HFF-Myc (cell line): ENCODE measurements around the gene ILK.

Experiments used
- DNase-seq: peaks from one replicate; pipeline ENCODE4 v3.0.0-alpha.2; 2011; ENCODE audit warnings: low read depth; ENCODE audit errors: extremely low read depth
- H3K4me3 ChIP-seq: replicated peaks from 2 replicates; pipeline ENCODE4 v1.5.1; 2011; ENCODE audit warnings: low read depth, mild to moderate bottlenecking, control low read depth, low read length
- TF ChIP-seq, protein P1 (sequence below): IDR thresholded peaks from 2 replicates; pipeline ENCODE4 v1.5.1; 2012; ENCODE audit warnings: mild to moderate bottlenecking, low read depth, low read length, control low read depth; ENCODE audit errors: missing control alignments

ILK gene

DNA sequence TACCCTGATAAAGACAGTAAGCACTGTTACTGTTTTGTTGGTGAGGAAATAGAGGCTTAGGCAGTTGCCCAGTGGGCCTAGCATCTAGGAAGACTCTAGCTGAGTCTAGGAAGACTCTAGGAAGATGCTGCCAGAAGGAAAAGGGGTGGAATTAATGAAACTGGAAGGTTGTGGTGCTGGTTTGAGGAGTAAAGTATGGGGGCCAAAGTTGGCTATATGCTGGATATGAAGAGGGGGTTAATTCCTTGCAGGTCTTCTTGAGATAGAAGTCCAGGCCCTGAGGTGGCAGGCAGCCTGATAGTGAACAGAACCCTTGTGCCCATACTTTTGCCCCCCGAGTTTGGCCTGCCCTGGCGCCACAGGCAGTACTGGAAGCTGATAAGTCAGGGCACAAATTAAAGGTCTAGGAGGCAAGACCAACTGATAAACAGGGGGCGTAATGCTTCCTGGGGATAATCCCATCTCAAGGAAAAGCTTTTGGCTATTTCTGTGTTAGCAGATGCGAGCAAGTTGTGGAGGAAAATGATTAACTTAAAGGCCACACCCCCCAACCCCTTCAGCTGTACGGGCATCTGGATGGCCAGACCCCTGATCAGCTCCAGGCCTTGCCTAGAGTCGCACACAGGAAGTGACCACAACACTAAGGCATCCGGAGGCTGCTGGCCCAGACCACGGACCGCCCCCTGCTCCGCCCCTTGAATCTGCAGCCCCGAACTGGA is 3.1 kb downstream of the ILK start:
- TF ChIP-seq, protein P1, sequence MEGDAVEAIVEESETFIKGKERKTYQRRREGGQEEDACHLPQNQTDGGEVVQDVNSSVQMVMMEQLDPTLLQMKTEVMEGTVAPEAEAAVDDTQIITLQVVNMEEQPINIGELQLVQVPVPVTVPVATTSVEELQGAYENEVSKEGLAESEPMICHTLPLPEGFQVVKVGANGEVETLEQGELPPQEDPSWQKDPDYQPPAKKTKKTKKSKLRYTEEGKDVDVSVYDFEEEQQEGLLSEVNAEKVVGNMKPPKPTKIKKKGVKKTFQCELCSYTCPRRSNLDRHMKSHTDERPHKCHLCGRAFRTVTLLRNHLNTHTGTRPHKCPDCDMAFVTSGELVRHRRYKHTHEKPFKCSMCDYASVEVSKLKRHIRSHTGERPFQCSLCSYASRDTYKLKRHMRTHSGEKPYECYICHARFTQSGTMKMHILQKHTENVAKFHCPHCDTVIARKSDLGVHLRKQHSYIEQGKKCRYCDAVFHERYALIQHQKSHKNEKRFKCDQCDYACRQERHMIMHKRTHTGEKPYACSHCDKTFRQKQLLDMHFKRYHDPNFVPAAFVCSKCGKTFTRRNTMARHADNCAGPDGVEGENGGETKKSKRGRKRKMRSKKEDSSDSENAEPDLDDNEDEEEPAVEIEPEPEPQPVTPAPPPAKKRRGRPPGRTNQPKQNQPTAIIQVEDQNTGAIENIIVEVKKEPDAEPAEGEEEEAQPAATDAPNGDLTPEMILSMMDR, result no peak
- peak overlapping the region; percentile 92 for H3K4me3 ChIP-seq
- DNase-seq, result peak; percentile 96

DNA sequence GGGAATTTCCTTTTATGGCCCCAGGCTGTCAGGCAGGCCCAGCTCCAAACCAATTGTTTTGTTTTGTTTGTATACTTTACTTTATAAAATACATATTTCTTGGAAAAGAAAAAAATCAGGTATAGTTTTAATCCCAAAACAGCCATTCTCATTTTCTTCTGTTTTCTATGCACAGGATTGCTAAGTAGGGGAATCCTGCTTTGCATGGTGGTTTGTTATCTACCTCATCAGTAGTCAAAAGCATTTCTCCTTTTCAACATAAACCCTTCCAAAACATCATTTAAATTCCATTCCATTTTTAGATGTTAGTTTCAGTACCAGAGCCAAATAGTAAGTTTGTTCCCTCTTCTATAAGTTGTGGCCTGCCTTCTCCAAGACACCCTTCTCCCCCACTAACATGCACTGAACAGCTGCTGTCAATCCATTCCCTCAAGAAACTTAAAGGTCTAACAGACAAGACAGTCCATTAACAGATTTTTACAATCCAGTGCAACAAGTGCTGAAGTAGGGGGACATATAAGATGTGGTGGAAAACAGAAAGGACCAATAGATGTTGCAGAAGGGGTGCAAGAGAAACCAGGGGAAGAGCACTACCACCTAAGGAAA is 3.7 kb downstream of the ILK start:
- no peak overlapping the region for H3K4me3 ChIP-seq
- TF ChIP-seq, protein P1, result no peak
- DNase-seq, result no peak

DNA sequence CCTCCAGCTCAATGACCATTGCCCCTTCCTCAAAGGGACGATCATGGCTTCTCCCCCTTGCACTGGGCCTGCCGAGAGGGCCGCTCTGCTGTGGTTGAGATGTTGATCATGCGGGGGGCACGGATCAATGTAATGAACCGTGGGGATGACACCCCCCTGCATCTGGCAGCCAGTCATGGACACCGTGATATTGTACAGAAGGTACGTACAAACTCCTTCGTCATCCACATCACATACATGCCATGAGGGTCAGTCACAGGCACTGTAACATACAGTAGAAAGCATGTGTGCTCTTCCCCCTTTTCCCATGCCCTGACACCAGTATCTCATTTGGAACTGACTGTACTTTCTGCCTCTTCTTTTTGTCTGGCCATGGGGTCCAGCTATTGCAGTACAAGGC is 4.4 kb downstream of the ILK start:
- no peak overlapping the region for H3K4me3 ChIP-seq
- DNase-seq, result no peak
- TF ChIP-seq, protein P1, result no peak

DNA sequence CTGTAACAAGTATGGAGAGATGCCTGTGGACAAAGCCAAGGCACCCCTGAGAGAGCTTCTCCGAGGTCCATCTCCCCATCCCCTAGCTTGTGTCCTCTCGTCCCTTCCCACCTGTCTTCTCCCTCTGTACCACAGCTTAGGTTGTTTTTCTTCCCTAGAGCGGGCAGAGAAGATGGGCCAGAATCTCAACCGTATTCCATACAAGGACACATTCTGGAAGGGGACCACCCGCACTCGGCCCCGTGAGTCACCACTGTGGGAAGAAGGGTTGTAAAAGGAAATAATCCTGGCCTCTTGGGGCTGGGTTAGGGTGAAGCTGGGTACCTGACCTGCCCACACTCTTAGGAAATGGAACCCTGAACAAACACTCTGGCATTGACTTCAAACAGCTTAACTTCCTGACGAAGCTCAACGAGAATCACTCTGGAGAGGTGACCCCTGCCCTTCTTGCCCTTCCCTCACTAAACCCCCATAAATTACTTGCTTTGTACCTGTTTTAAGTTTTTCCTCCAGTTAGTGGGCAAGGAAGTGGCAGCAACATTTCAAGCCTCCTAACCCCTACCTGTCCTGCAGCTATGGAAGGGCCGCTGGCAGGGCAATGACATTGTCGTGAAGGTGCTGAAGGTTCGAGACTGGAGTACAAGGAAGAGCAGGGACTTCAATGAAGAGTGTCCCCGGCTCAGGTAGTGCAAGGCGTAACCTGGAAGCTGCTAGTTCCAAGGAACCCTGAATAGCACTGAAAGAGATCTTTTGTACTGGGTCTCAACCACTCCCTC is 5.3 kb downstream of the ILK start:
- H3K4me3 ChIP-seq, result no peak overlapping the region
- TF ChIP-seq, protein P1, result no peak
- no peak for DNase-seq

DNA sequence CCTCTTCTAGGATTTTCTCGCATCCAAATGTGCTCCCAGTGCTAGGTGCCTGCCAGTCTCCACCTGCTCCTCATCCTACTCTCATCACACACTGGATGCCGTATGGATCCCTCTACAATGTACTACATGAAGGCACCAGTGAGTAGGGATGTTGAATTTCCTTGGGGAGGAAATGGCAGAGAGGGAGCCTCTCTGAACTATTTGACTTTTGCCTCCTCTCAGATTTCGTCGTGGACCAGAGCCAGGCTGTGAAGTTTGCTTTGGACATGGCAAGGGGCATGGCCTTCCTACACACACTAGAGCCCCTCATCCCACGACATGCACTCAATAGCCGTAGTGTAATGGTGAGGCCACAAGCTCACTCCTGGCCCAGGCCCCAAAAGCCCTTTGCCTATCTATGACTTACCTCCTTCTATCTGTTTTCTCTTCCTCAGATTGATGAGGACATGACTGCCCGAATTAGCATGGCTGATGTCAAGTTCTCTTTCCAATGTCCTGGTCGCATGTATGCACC is 6.0 kb downstream of the ILK start:
- no peak overlapping the region for H3K4me3 ChIP-seq
- DNase-seq, result no peak
- TF ChIP-seq, protein P1, result no peak

DNA sequence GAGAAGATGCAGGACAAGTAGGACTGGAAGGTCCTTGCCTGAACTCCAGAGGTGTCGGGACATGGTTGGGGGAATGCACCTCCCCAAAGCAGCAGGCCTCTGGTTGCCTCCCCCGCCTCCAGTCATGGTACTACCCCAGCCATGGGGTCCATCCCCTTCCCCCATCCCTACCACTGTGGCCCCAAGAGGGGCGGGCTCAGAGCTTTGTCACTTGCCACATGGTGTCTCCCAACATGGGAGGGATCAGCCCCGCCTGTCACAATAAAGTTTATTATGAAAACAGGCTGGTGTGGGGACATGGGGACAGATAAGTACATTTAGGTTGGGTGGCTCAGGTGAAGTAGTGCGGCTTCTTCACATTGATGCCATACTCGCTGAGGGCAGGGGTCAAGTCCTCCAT is 7.0 kb downstream of the ILK start:
- TF ChIP-seq, protein P1, result no peak
- DNase-seq, result no peak
- H3K4me3 ChIP-seq, result peak overlapping the region; percentile 72
